Measurements from ENCODE around the gene SNRNP25. TPM values are rescaled to one million over a fixed set of nuclear protein-coding genes. Genes with fewer than 3 reads are reported as not detected.

SNRNP25 gene
- total and polyA plus RNA-seq, 4 donors: 15.1 to 22.2 (median 17.7) TPM

- H3K4me3 ChIP-seq (ENCODE audit: low read depth in 1 of 3, low read length in 3 of 3): no peak overlapping the region
- peak; percentile 94 for DNase-seq (ENCODE audit: low spot score)
- 18% methylated on average over 17 of the region's 17 CpGs for WGBS
- H3K9me3 ChIP-seq (ENCODE audit: control insufficient read depth in 4 of 4, low read length in 3 of 4): no peaks in the 10 kb centered on the region
- TF ChIP-seq GABPA (IDR thresholded peaks at IDR 0.05 in 1 of 2, conservative IDR thresholded peaks at IDR 0.05 in 1 of 2) (no peak), RAD21 (IDR thresholded peaks at IDR 0.05) (peak; percentile 95 to 98), CTCF (IDR thresholded peaks at IDR 0.05; ENCODE audit: low read depth, low read length, missing input control) (peak; percentile 97), TAF1 (conservative IDR thresholded peaks at IDR 0.05) (no peak)
- no peaks in the 10 kb centered on the region for H3K27me3 ChIP-seq (ENCODE audit: control insufficient read depth in 4 of 4, insufficient read depth in 4 of 4, low read length in 3 of 4)
- H3K27ac ChIP-seq (ENCODE audit: low read depth in 1 of 2, low read length in 2 of 2): no peak overlapping the region
- H3K4me1 ChIP-seq (ENCODE audit: control insufficient read depth in 4 of 4, insufficient read depth in 4 of 4, low read length in 3 of 4): peaks cover 2 to 21% (median 9%) of the 10 kb centered on the region in 4 donors
- H3K36me3 ChIP-seq (ENCODE audit: control insufficient read depth in 4 of 4, insufficient read depth in 3 of 4, low read depth in 1 of 4, low read length in 3 of 4): peaks cover 0 to 3% (median 0%) of the 10 kb centered on the region in 4 donors
- H3K9ac ChIP-seq (ENCODE audit: low read depth in 1 of 2, low read length in 2 of 2): no peak overlapping the region
Measured at GRCh38 chr16:65745-66144, 12.1 kb downstream of the SNRNP25 start.

GRCh38 chr16:66309-67182 is 12.9 kb downstream of the SNRNP25 start:
- H3K9me3 ChIP-seq (ENCODE audit: control insufficient read depth in 4 of 4, low read length in 3 of 4): no peaks in the 10 kb centered on the region
- no peaks in the 10 kb centered on the region for H3K27me3 ChIP-seq (ENCODE audit: control insufficient read depth in 4 of 4, insufficient read depth in 4 of 4, low read length in 3 of 4)
- no peak overlapping the region for H3K27ac ChIP-seq (ENCODE audit: low read depth in 1 of 2, low read length in 2 of 2)
- H3K9ac ChIP-seq (ENCODE audit: low read depth in 1 of 2, low read length in 2 of 2): no peak overlapping the region
- no peaks in the 10 kb centered on the region for H3K36me3 ChIP-seq (ENCODE audit: control insufficient read depth in 4 of 4, insufficient read depth in 3 of 4, low read depth in 1 of 4, low read length in 3 of 4)
- TF ChIP-seq GABPA (IDR thresholded peaks at IDR 0.05 in 1 of 2, conservative IDR thresholded peaks at IDR 0.05 in 1 of 2): no peak
- no peak for TF ChIP-seq ZBTB33 (IDR thresholded peaks at IDR 0.05)
- no peak for TF ChIP-seq ATF3 (IDR thresholded peaks at IDR 0.05)
- no peak for TF ChIP-seq FOXA1 (IDR thresholded peaks at IDR 0.05)
- no peak for TF ChIP-seq EGR1 (IDR thresholded peaks at IDR 0.05; ENCODE audit: low read depth in 2 of 2)
- no peak for TF ChIP-seq CTCF (IDR thresholded peaks at IDR 0.05; ENCODE audit: low read depth, low read length, missing input control)
- TF ChIP-seq NR2F2 (IDR thresholded peaks at IDR 0.05): no peak
- TF ChIP-seq JUND (IDR thresholded peaks at IDR 0.05): no peak
- no peak for TF ChIP-seq HNF4G (IDR thresholded peaks at IDR 0.05)
- TF ChIP-seq MAX (IDR thresholded peaks at IDR 0.05): no peak
- no peak for TF ChIP-seq TAF1 (conservative IDR thresholded peaks at IDR 0.05)
- TF ChIP-seq REST (IDR thresholded peaks at IDR 0.05): no peak
- TF ChIP-seq FOXA2 (IDR thresholded peaks at IDR 0.05): no peak
- TF ChIP-seq SP1 (IDR thresholded peaks at IDR 0.05): no peak
- no peak for TF ChIP-seq RXRA (IDR thresholded peaks at IDR 0.05)
- TF ChIP-seq RAD21 (IDR thresholded peaks at IDR 0.05): no peak
- TF ChIP-seq YY1 (IDR thresholded peaks at IDR 0.05): no peak
- TF ChIP-seq HNF4A (conservative IDR thresholded peaks at IDR 0.05): no peak
- H3K4me1 ChIP-seq (ENCODE audit: control insufficient read depth in 4 of 4, insufficient read depth in 4 of 4, low read length in 3 of 4): peaks cover 2 to 25% (median 12%) of the 10 kb centered on the region in 4 donors
- no peak for DNase-seq (ENCODE audit: low spot score)
- 88% methylated on average over 13 of the region's 13 CpGs for WGBS
- H3K4me3 ChIP-seq (ENCODE audit: low read depth in 1 of 3, low read length in 3 of 3): no peak overlapping the region

All from liver (tissue), 9 donors.